Breast epithelium (tissue), 4 donors: ENCODE results near the gene RIMBP2. TPM values are rescaled to one million over a fixed set of nuclear protein-coding genes. Genes with fewer than 3 reads are reported as not detected.
A peak's percentile ranks its signal among the peaks of the same experiment; 100 is the strongest.

Source experiments
- DNase-seq, 2 donors: peaks; one replicate each; pipeline ENCODE4 v3.0.0-alpha.2; 2019; ENCODE audit warnings: low spot score in 2 of 2
- H3K27ac ChIP-seq, 2 donors: fragments of 200-600 bp; sonication (generic) in 1 of 2; one replicate each; pipeline ENCODE4 v1.5.1; 2016 to 2019; ENCODE audit warnings: mild to moderate bottlenecking in 1 of 2
- H3K27me3 ChIP-seq, 2 donors: fragments of 200-600 bp; sonication (generic) in 1 of 2; one replicate each; pipeline versions ENCODE4 v1.5.1 to v1.6.0; 2017 to 2019; ENCODE audit warnings: control low read depth in 1 of 2, mild to moderate bottlenecking in 1 of 2
- H3K36me3 ChIP-seq: fragments of 200-600 bp; one replicate; pipeline ENCODE4 v1.5.1; 2019
- H3K4me1 ChIP-seq, 2 donors: fragments of 200-600 bp; sonication (generic); one replicate each; pipeline ENCODE4 v1.5.1; 2016 to 2019; ENCODE audit warnings: control low read depth in 1 of 2
- H3K4me3 ChIP-seq, 3 donors: fragments of 200-600 bp; sonication (generic); 1 replicate in 2 of 3; 2 replicates in 1 of 3; pipeline ENCODE4 v1.5.1; 2016 to 2019; ENCODE audit warnings: mild to moderate bottlenecking in 3 of 3, moderate library complexity in 2 of 3
- H3K9me3 ChIP-seq, 2 donors: fragments of 200-600 bp; sonication (generic) in 1 of 2; one replicate each; pipeline ENCODE4 v1.5.1; 2016 to 2019; ENCODE audit warnings: control low read depth in 1 of 2
- CTCF ChIP-seq, 3 donors: fragments of 450-650 bp; IDR thresholded peaks; one replicate each; pipeline ENCODE4 v1.5.1; 2016 to 2017; ENCODE audit warnings: antibody characterized with exemption in 3 of 3, mild to moderate bottlenecking in 3 of 3, moderate library complexity in 3 of 3
- POLR2A ChIP-seq: fragments of 450-650 bp; IDR thresholded peaks from one replicate; pipeline ENCODE4 v1.6.1; 2016; ENCODE audit warnings: antibody characterized with exemption, mild to moderate bottlenecking, moderate library complexity
- POLR2AphosphoS5 ChIP-seq, 3 donors: sonication (generic); formaldehyde crosslinking; IDR thresholded peaks; one replicate each; pipeline ENCODE4 v1.6.1; 2017; ENCODE audit warnings: antibody characterized with exemption in 3 of 3
- intact Hi-C: fragments of 100-400 bp; cut with DNase I; formaldehyde crosslinking; loops from one replicate; pipeline ENCODE4 v1.15.1; 2023; ENCODE audit warnings: low total_unique reads
- total RNA-seq, 3 donors: library from RNA; depleted of rRNA; stranded (reverse); fragments of >200 nt; gene quantifications; one replicate each; pipeline ENCODE4 v1.1.0, GENCODE V29; 2016

RIMBP2 gene
- total RNA-seq, 3 donors from 2014 or later, result under 0.01 to 0.59 (median under 0.01) TPM

- intact Hi-C loops, result loop anchor here (5.0 kb wide), 1 partner anchor 1996 kb away; no protein-coding TSS in a partner anchor
Measured at GRCh38 chr12:130656411-130656810, 59.7 kb downstream of the RIMBP2 start.

GRCh38 chr12:130655881-130656280 lies 60.2 kb downstream of the RIMBP2 start:
- no peaks in the 10 kb centered on the region for H3K27me3 ChIP-seq
- no peaks in the 10 kb centered on the region for H3K36me3 ChIP-seq
- no peak overlapping the region for H3K27ac ChIP-seq
- TF ChIP-seq CTCF (IDR thresholded peaks at IDR 0.05), result no peak
- no peak for TF ChIP-seq POLR2A
- no peak for DNase-seq
- no peaks in the 10 kb centered on the region for H3K4me1 ChIP-seq
- H3K4me3 ChIP-seq, result no peak overlapping the region
- H3K9me3 ChIP-seq, result peaks cover 17 to 29% of the 10 kb centered on the region in 2 donors
- intact Hi-C loops, result loop anchor here (5.0 kb wide), 1 partner anchor 1996 kb away; no protein-coding TSS in a partner anchor

More at GRCh38 chr12:130656411-130656810, 59.7 kb downstream of the RIMBP2 start:
- Histone ChIP-seq H3K27me3 (no peaks in the 10 kb centered on the region), H3K4me3 (no peak overlapping the region), H3K36me3 (no peaks in the 10 kb centered on the region), H3K27ac (no peak overlapping the region), H3K9me3 (peaks cover 15 to 29% of the 10 kb centered on the region in 2 donors), H3K4me1 (no peaks in the 10 kb centered on the region)
- DNase-seq, result no peak
- TF ChIP-seq CTCF (IDR thresholded peaks at IDR 0.05), result no peak

GRCh38 chr12:130655010-130655409 lies 61.1 kb downstream of the RIMBP2 start:
- Histone ChIP-seq H3K4me3 (no peak overlapping the region), H3K4me1 (no peaks in the 10 kb centered on the region), H3K36me3 (no peaks in the 10 kb centered on the region), H3K27me3 (no peaks in the 10 kb centered on the region), H3K27ac (no peak overlapping the region), H3K9me3 (peaks cover 17 to 29% of the 10 kb centered on the region in 2 donors)
- TF ChIP-seq CTCF (IDR thresholded peaks at IDR 0.05) (no peak), POLR2AphosphoS5 (IDR thresholded peaks at IDR 0.05) (no peak), POLR2A (no peak)
- intact Hi-C loops, result loop anchor here (5.0 kb wide), 1 partner anchor 1997 kb away; no protein-coding TSS in a partner anchor
- DNase-seq, result no peak

- intact Hi-C loops, result no loop called here
Measured at GRCh38 chr12:130651188-130651959, 64.7 kb downstream of the RIMBP2 start.

More at GRCh38 chr12:130651188-130651959, 64.7 kb downstream of the RIMBP2 start:
- TF ChIP-seq POLR2AphosphoS5 (IDR thresholded peaks at IDR 0.05) (no peak), CTCF (IDR thresholded peaks at IDR 0.05) (no peak), POLR2A (no peak)
- DNase-seq, result peak in 1 of 2 donors; percentile 35
- Histone ChIP-seq H3K4me3 (no peak overlapping the region), H3K4me1 (no peaks in the 10 kb centered on the region), H3K27ac (no peak overlapping the region), H3K27me3 (no peaks in the 10 kb centered on the region), H3K36me3 (no peaks in the 10 kb centered on the region), H3K9me3 (peaks cover 20 to 29% of the 10 kb centered on the region in 2 donors)
